HUDEP-2 (cell line): ENCODE data around the gene PLCD3.
A peak's percentile ranks its signal among the peaks of the same experiment; 100 is the strongest.

ENCODE experiments used
- DNase-seq, 76 experiments: peaks; one replicate each; lab custom pipeline; 2025; ENCODE audit not compliant: unreplicated experiment in 76 of 76; lab: John Stamatoyannopoulos, UW

PLCD3 gene

DNA sequence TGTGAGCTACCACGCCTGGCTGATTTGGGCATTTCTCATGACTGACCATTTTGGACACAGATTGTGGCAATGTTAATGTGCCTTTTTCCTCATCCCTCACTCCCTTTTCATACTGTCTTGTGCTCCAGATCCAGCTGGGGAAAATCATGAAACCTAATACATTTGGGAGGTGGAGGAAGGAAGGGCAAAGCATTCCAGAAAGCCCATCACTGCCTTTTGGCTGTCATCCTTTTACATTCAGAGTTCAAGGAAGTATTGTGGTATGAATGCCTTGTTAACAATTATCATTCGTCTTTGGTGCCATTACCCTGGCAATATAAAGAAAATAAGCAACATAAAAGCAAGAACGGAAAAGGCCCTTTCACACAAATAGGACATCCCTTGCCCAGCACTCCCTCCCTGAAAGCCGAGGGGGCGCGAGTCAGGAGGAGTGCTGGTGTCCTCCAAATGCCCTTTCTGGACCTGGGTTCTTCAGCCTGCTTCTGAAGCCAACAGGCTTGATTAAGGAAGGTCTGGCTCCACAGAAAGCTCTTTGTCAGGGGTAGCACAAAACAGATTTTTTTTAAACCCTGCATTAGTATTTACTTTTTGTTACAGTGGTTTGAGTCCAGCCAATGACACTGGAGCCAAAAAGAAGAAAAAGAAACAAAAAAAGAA lies 51.1 kb downstream of the PLCD3 start:
- no peak for DNase-seq

GRCh38 chr17:45077643-45078042 lies 54.7 kb downstream of the PLCD3 start:
- DNase-seq = no peak

GRCh38 chr17:45073414-45074070 lies 58.8 kb downstream of the PLCD3 start:
- DNase-seq = no peak

- no peak for DNase-seq
These were observed 61.5 kb downstream of the PLCD3 start for GRCh38 chr17:45070809-45071208.

- DNase-seq = no peak
These were observed 62.3 kb downstream of the PLCD3 start for GRCh38 chr17:45070001-45070400.

DNA sequence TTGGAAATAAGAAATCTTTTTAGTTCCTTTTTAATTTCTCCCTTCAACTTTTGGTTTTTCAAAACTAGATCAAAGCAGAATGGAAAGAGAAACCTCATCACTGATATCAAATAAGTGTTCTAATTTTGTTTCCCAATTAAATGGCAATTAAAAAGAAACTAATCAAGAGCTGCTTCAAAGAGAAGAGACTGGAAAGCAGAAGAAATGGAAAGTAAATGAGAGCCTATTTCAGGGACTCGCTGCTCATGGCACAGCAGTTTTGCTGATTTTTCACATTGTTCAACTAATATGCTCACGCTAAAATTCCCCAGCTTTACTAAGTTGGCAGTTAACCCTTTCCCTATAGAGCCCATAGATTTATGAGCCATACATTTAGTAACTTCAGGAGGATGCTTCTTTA lies 64.7 kb downstream of the PLCD3 start:
- DNase-seq = no peak

GRCh38 chr17:45063198-45063597 lies 69.1 kb downstream of the PLCD3 start:
- no peak for DNase-seq

GRCh38 chr17:45061606-45062205 lies 70.6 kb downstream of the PLCD3 start:
- peak in 1 of 76 experiments; percentile 59 for DNase-seq

GRCh38 chr17:45060797-45061605 lies 71.3 kb downstream of the PLCD3 start, which contains the start of gene NMT1:
TSS of gene NMT1 (plus strand) at chr17:45061317. CDS start at chr17:45061330, 13 bp downstream.
- DNase-seq = peak; percentile 70 to 99 (median 97)

DNA sequence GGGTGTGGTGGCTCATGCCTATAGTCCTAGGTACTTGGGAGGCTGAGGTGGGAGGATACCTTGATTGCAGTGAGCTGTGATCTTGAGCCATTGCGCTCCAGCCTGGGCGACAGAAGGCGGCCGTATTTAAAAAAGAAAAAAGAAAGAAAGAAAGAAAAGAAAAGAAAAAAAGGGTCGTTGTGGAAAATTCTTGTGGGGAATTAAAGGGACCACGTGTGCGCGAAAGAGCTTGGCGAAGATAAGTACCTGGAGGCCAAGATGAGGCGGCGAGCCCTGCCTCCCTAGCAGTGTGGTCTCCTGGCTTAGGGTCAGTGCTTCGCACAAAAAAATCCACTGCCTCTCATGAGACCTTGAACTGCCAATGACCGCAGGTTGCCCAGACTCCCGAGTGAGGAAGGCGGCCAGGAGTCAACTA lies 71.9 kb downstream of the PLCD3 start:
- DNase-seq = peak in 4 of 76 experiments; percentile 22 to 39 (median 32)
